ENCODE measurements around the gene TBX21. TPM values are rescaled to one million over a fixed set of nuclear protein-coding genes. Genes with fewer than 3 reads are reported as not detected.
"Not testable (repeated sequence)": the region's sequence is repeated elsewhere in the genome, so short reads cannot be mapped to it uniquely, and the experiment has no call there.

The TBX21 gene
- total RNA-seq, 1 donor from 2014 or later: not detected

GRCh38 chr17:47735536-47736011 lies 2.5 kb downstream of the TBX21 start:
- no peak for TF ChIP-seq CTCF (IDR thresholded peaks at IDR 0.05; ENCODE audit: insufficient read depth, low read length, poor library complexity, severe bottlenecking)
- DNase-seq (ENCODE audit: low read depth): no peak
- Histone ChIP-seq H3K36me3 (ENCODE audit: control insufficient read depth, insufficient read depth, low read length) (no peaks in the 10 kb centered on the region), H3K27me3 (ENCODE audit: control insufficient read depth, insufficient read depth, low read length) (peaks cover 52% of the 10 kb centered on the region), H3K4me3 (ENCODE audit: low read depth, low read length) (no peak overlapping the region)

DNA sequence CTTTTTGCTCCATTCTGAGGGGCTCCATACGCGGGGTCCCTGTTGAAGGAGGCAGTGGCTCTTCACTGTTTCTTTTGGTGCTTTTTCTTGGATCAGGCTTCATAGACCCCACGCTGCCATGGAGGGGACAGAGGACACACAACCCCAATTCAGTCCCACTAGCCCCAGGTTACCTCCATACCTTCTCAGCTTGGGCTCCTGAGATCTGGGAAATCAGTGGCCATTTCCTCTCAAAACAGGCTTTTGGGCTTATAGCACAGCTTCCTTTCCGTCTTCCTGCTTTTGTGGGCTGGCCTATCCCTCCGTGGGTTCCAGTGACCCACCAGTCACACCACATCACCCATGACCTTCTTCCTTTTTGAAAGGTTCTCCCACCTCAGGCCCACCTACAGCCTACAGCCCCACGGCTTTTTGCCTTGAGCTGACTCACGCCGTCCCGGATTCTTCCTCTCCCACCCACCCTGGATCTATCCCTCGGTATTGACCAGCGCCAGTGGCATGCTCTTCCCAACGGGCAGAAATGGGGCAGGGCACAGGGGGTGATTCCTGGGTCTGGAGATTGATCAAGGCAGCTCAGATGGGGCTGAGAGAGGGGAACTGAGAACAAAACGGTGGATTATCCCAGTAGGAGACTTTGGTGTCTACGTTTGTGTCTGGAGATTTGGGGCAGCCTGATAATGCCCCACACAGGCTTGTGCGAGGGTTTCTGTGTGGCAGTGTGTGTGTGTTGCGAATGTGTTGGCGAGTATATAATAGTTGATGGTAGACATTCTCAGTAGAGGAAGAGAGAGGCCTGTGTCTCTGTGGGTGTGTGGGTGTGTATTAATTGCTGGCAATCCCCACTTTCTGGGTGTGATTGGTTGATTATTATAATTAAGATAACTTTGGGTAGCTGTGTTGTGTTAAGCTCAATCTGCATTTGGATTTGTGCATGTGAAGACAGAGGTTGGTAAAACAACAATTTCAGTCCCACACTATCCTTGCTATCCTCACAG lies 3.8 kb downstream of the TBX21 start:
- H3K4me3 ChIP-seq (ENCODE audit: low read depth, low read length): no peak overlapping the region
- no peak for TF ChIP-seq CTCF (IDR thresholded peaks at IDR 0.05; ENCODE audit: insufficient read depth, low read length, poor library complexity, severe bottlenecking)
- no peak for DNase-seq (ENCODE audit: low read depth)
- no peaks in the 10 kb centered on the region for H3K36me3 ChIP-seq (ENCODE audit: control insufficient read depth, insufficient read depth, low read length)
- H3K27me3 ChIP-seq (ENCODE audit: control insufficient read depth, insufficient read depth, low read length): peaks cover 46% of the 10 kb centered on the region

DNA sequence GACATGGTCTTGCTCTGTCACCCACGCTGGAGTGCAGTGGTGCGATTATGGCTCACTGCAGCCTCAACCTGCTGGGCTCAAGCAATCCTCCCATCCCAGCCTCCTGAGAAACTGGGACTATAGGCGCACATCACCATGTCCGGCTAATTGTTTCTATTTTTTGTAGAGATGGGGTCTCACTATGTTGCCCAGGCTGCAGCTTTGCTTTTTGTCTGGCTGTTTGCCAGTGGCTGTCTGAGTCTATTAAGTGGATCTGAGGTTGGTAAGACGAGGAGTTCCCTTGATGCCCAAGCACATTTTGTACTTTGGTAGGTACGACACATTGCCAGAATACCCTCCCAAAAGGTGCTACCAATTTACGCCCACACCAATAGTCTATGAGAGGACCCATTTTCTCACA lies 5.1 kb downstream of the TBX21 start:
- no peak for DNase-seq (ENCODE audit: low read depth)
- peaks cover 35% of the 10 kb centered on the region for H3K27me3 ChIP-seq (ENCODE audit: control insufficient read depth, insufficient read depth, low read length)
- no peaks in the 10 kb centered on the region for H3K36me3 ChIP-seq (ENCODE audit: control insufficient read depth, insufficient read depth, low read length)
- H3K4me3 ChIP-seq (ENCODE audit: low read depth, low read length): no peak overlapping the region
- TF ChIP-seq CTCF (IDR thresholded peaks at IDR 0.05; ENCODE audit: insufficient read depth, low read length, poor library complexity, severe bottlenecking): no peak

DNA sequence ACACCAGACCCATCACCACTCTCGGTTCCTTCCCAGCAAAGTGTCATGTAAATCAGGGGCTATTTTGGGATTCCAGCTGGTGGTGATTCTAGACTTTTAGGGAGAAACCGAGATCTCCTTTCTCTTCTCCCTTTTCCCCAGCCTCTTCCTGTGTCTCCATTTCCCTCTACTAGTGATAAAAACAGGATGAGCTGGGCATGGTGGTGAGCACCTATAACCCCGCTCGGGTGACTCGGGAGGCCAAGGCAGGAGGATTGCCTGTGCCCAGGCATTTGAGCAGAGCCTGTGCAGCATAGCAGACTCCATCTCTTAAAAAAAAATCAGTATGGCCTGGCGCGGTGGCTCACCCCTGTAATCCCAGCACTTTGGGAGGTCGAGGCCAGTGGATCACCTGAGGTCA lies 6.1 kb downstream of the TBX21 start:
- TF ChIP-seq CTCF (IDR thresholded peaks at IDR 0.05; ENCODE audit: insufficient read depth, low read length, poor library complexity, severe bottlenecking): no peak
- Histone ChIP-seq H3K27me3 (ENCODE audit: control insufficient read depth, insufficient read depth, low read length) (peaks cover 32% of the 10 kb centered on the region), H3K36me3 (ENCODE audit: control insufficient read depth, insufficient read depth, low read length) (no peaks in the 10 kb centered on the region), H3K4me3 (ENCODE audit: low read depth, low read length) (no peak overlapping the region)
- no peak for DNase-seq (ENCODE audit: low read depth)

- not testable (repeated sequence) for H3K36me3 ChIP-seq (ENCODE audit: control insufficient read depth, insufficient read depth, low read length); H3K4me3 ChIP-seq (ENCODE audit: low read depth, low read length); DNase-seq (ENCODE audit: low read depth)
- peaks cover 31% of the 10 kb centered on the region for H3K27me3 ChIP-seq (ENCODE audit: control insufficient read depth, insufficient read depth, low read length)
These were observed 6.9 kb downstream of the TBX21 start for GRCh38 chr17:47739945-47740344.

DNA sequence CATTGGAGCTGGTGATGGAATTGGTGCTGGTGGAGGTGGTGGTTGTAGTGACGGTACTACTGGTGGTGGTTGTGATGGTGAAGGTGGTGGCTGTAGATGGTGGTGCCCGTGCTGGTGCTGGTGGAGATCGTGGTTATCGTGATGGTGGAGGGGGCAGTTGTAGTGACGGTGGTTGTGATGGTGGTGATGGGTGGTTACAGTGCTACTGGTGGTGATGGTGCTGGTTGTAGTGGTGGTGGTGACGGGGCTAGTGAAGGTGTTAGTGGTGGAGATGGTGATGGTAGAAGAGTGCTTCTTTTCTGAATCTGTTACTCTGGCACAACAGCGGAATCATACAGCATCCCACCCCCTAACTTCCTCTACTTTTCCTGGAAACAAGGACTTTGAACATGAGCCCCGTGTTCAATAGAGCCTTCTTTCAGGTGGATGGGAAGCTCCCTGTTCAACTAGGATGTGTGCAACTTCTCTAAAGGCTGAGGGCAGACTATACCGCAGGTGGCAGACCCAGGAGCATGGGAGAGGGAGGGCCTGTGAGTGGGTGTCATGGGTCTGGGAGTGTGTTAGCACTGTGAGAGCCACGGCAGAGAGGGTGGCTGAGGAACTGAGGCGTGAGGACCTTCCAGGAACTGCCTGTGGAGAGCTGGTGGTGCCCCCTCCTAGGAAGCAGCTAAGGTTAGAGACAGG lies 8.2 kb downstream of the TBX21 start:
- H3K36me3 ChIP-seq (ENCODE audit: control insufficient read depth, insufficient read depth, low read length): no peaks in the 10 kb centered on the region
- H3K27me3 ChIP-seq (ENCODE audit: control insufficient read depth, insufficient read depth, low read length): peaks cover 28% of the 10 kb centered on the region
- DNase-seq (ENCODE audit: low read depth): no peak
- no peak overlapping the region for H3K4me3 ChIP-seq (ENCODE audit: low read depth, low read length)
- TF ChIP-seq CTCF (IDR thresholded peaks at IDR 0.05; ENCODE audit: insufficient read depth, low read length, poor library complexity, severe bottlenecking): no peak
